Activated CD4-positive, alpha-beta T cell treated with anti-CD3 and anti-CD28 coated beads, Interleukin-2, amount 50 U/mL, for 16 hours (primary cell): ENCODE measurements around the gene DELE1.
A peak's percentile ranks its signal among the peaks of the same experiment; 100 is the strongest.
"Not testable (repeated sequence)": the region's sequence is repeated elsewhere in the genome, so short reads cannot be mapped to it uniquely, and the experiment has no call there.

Experiments
- DNase-seq: peaks from one replicate; pipeline ENCODE4 v3.0.0-alpha.2; 2020

The DELE1 gene

GRCh38 chr5:141889282-141889871 is 34.3 kb upstream of the DELE1 start:
- no peak for DNase-seq

- not testable (repeated sequence) for DNase-seq
Observed at GRCh38 chr5:141890429-141890828, 33.2 kb upstream of the DELE1 start.

GRCh38 chr5:141897425-141897824 is 26.2 kb upstream of the DELE1 start:
- DNase-seq, result no peak

DNA sequence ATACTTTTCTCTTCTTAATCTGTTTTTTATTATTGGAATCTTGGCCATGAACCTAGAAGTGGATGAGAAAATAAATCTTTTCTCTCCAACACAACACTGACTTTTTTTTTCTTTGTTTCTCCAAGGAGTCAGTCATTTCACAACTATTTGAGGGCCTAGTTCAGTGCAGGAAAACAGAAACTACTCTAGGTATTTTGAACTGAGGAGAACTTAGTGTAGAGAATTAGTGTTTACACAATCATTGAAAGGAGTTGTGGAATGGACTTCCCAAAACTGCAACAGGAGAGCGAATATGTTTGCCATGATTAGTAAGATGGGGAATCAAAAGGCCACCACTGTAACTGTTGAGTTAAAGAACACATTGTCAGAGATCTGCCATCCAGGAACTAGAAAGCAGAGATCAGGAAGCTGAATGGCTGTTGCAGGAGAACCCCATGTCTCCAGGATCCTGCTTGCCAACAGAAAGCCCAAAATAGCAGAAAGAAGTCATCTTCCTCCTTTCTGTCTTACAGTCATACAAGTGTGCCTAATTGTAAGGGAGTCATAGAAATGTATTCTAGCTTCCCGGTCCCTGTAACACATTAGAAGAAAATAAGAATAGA is 25.1 kb upstream of the DELE1 start:
- no peak for DNase-seq

DNA sequence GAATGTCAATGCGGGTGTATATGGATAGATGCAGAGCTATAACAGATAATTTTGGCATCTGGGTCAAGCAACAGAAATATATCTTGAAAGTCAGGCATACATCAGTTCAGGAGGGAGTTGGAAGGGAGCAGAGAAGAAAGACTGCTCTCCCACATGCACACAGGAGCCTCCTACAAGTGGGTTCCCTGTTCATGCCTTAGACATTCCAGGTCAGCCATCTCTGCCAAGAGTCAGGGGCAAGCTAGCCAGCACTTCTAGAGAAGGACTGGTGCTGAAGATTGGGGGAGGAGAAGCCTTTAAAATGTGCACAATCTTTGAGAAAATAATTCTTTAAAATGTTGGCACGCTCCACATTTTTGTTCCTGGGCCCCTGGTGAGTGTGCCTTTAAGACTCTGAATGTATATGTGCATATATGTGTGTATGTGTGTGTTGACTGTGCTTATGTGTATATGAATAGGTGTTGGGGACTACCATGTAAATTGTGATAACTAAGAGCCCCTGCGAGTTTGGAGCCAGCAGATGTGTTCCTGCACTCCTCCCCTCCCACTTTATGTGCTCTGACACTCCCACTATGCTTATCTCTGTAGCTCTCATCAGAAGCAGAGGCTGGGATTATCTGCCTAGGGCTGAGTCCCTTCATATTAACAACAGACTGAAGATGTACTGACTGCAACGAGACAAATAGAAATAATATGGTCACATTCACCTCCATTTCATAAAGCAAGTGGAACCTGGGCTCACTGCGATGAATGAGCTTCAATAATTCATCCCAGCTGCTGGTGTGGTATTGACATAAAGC is 21.5 kb upstream of the DELE1 start:
- DNase-seq, result no peak

DNA sequence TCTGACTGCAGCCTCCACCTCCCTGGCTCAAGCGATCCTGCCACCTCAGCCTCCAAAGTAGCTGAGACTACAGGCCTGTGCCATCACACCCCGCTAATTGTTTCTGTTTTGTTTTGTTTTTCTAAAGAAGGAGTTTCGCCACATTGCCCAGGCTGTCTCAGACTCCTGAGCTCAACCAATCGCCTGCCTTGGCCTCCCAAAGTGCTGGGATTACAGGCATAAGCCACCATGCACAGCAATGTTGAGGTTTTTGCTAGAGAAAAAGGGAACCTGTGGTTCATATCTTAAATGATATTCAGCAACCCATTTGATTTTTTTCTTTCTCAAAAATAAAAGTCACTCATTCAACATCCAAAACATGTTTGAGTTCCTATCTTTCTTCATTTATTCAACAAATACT is 20.4 kb upstream of the DELE1 start:
- no peak for DNase-seq

DNA sequence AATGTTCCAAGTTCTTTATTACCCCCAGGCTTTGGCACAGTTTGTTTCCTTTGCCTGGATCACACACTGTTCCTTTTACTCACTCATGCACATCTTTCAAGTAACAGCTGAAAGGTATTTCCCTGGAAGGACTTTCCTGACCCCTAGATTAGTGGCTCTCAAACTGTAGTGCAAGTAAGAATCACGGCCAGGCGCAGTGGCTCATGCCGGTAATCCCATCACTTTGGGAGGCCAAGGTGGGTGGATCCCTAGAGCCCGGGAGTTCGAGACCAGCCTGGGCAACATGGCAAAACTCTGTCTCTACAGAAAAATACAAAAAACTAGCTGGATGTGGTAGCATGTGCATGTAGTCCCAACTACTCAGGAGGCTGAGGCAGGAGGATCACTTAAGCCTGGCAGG is 19.1 kb upstream of the DELE1 start:
- no peak for DNase-seq

GRCh38 chr5:141906517-141906916 is 17.2 kb upstream of the DELE1 start:
- no peak for DNase-seq

- DNase-seq, result no peak
Observed at GRCh38 chr5:141906972-141907371, 16.7 kb upstream of the DELE1 start.

DNA sequence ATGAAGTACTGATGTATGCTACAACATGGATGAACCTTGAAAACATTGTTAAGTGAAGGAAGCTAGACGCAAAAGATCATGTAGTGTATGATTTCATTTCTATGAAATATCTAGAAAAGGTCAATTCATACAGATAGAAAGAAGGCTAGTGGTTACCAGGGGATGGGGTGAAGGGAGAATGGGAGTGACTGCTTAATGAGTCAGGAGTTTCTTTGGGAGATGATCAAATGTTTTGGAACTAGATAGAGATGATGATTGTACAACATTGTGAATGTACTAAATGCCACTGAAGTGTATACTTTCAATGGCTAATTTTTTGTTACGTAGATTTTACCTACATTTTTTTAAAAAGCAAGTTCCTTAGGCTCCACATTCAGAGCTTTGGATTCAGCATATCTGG is 14.9 kb upstream of the DELE1 start:
- DNase-seq, result no peak

DNA sequence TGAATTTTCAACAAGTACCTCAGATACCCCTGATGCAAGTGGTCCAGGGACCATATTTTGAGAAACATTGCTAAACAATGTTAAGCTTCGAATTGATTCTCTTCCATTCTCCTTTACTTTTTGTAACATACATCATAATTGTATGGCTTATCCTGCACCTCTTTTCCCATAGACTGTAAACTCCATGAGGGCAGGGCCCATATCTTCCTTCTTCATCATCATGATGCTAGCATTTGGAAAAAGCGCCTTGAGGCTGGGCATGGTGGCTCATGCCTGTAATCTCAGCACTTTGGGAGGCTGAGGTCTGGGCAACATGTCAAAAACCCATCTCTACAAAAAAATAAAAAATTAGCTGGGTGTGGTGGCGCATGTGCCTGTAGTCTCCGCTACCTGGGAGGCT is 14.5 kb upstream of the DELE1 start:
- no peak for DNase-seq

- no peak for DNase-seq
Observed at GRCh38 chr5:141910271-141910673, 13.4 kb upstream of the DELE1 start.

GRCh38 chr5:141913560-141914198 is 10.0 kb upstream of the DELE1 start:
- no peak for DNase-seq

- DNase-seq, result peak; percentile 12
Observed at GRCh38 chr5:141914199-141914743, 9.4 kb upstream of the DELE1 start.

DNA sequence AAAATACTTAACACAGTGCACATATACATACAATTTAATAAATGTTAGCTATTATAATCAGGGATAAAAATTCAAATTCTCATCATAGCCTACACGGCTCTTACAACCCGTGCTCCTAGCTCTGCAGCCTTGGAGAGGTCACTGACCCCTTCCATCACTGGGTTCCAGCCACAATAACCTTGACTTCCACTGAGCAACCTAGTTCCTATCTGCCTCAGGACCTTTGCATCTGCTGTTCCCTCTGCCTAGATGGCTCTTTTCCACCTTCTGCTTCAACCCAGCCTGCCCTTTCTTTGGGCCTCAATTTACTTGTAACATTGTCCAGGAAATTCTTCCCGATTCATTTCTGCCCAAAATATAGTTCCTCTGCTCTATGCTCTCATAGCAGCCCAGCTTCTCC is 8.9 kb upstream of the DELE1 start:
- no peak for DNase-seq

DNA sequence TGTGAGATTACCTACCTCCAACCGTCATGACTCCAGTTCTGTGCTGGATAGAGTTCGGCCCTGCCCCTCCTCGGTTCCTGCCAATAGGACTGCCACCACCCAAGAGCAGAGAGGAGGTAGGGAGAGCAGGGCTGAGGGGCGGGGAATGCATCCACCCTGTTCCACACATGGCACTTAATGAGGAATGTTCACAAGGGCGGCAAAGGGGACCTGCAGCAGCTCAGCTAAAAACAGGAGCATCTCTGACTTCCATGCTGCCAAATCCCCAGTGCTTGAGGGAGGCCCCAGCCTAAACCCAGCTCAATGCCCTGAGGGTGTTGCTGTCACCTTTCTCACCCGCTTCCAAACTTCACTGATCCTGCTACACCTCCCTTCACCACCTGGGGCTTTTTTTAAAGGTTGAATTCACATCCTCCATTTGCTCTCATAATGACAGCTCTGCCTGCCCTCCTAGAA is 7.8 kb upstream of the DELE1 start:
- no peak for DNase-seq

DNA sequence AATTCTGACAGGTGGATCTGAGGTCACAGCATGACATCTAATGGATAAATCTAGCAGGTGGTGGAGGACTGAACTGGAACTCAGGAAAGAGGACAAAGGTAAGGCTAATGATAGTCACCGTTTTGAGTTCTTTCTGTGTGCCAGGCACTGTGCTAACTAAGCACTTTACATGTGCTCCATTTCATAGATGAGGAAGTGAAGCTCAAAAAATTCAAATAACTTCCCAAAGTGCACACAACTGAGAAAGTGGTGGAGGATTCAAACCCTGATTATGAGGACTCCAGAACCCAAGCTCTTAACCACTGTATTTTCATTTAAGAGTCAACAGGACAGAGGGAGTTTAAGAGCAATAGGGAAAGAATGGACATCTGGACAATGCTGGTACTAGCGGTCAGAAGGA is 7.1 kb upstream of the DELE1 start:
- no peak for DNase-seq

- no peak for DNase-seq
Observed at GRCh38 chr5:141917760-141918159, 5.9 kb upstream of the DELE1 start.

DNA sequence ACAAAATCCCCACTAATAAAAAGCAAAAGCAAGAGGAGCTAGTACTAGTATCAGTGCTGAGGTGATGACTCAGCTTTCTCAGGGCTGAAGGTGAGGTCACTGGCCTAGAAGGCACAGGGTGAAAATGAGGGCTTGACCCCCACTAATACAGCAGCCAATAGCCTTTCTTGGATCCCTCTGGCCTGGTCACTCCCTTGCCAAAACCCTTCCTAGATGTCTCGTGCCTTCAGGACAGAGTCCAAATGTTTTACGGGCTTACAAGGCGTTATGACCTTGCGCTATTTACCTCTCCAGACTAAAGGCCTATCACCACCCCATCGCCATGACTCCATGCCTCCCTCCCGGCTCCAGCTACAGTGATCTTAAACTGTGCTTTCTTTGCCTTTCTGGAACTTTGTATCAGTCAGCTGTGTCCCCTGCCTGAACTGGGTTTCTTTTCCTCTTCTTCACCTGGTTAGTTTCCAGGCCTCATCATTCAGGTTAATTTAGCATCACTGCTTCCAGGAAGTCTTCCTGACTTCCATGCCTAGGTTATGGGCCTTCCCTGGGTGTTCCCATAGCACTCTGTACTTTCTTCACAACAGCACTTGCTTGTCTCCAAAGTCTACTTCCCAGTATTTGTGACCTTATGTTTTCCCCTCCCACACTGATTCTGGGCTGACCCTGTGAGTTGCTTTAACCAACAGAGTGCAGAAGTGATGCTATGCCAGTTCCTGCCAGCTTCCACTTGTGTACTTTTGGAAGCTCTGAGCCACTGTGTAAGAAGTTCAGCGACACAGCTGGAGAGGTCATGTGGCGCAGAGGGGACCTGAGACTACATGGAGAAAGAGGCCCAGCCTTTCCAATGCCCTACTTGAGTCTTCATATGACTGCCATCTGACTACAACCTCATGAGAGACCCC is 4.2 kb upstream of the DELE1 start:
- no peak for DNase-seq

DNA sequence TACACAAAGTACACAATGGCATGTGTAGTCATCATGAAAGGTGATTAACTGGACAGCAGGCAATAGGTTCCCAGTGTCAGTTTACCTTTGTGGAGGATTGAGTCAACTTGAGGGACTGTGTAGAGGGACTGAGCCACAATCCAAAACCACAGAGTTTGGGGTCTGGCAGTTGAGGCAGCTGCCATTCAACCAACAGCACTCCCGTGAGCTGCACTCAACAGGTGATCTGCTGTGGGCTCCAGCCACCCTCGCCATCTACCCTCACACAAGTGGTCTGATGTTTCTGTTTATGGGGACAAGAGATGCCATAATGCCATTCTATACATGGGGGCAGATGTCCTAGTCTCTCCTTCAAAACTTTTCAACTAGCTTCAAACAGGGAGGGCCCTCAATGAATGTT is 2.9 kb upstream of the DELE1 start:
- DNase-seq, result no peak

DNA sequence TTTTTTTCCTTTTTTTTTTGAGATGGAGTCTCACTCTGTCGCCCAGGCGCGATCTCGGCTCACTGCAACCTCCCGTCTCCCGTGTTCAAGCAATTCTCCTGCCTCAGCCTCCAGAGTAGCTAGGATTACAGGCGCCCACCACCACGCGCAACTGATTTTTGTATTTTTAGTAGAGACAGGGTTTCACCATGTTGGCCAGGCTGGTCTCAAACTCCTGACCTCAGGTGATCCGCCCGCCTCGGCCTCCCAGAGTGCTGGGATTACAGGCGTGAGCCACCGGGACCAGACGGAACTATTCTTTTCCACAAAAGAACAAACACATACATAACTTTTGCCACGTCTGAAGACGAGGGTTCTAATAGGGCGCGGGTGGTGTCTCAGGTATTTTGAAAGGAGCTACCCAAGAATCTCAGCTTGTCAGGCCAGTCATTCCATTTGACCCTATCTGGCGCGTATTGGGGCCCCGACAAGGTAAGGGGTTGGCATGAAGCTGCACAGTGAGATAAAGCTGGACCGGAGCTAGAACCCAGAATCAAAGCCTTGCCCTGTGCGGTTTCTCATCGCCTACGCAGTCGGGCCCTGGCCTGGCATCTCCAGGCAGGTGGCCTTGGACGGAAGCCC is 734 bp upstream of the DELE1 start:
- not testable (repeated sequence) for DNase-seq

GRCh38 chr5:141926434-141926833 is 2.8 kb downstream of the DELE1 start:
- no peak for DNase-seq
